IMR-90 (cell line): ENCODE data around the gene NEDD4L. TPM values are rescaled to one million over a fixed set of nuclear protein-coding genes. Genes with fewer than 3 reads are reported as not detected.

Source experiments
- ATAC-seq: fragments of 200-7000 bp; cut with Tn5 transposase; 2 replicates; pipeline ENCODE4 v1.9.1; 2020; ENCODE audit warnings: low read depth, mild to moderate bottlenecking, moderate library complexity
- BruUV-seq: library from RNA; stranded (reverse); fragments of 400-500 nt; replicated peaks from 2 replicates; lab custom pipeline; 2021; lab: Mats Ljungman, UMichigan
- CTCF ChIA-PET: fragments of 300-600 bp; formaldehyde crosslinking; extraction: SDS; loops from one replicate; lab custom pipeline; 2021; ENCODE audit warnings: antibody characterized with exemption; lab: Yijun Ruan, JAX
- POLR2A ChIA-PET: fragments of 300-600 bp; sonication (Branson Sonifier 250); formaldehyde crosslinking; loops from one replicate; lab custom pipeline; 2022; ENCODE audit warnings: antibody characterized with exemption; ENCODE audit not compliant: unreplicated experiment; lab: Charles Lee
- DNase-seq: peaks from one replicate; pipeline ENCODE4 v3.0.0; 2013
- H2AFZ ChIP-seq: replicated peaks from 2 replicates; pipeline ENCODE3; 2013; ENCODE audit warnings: low read length, mild to moderate bottlenecking; ENCODE audit not compliant: poor library complexity
- H2AK5ac ChIP-seq: 2 replicates; pipeline ENCODE4 v1.6.1; 2013; ENCODE audit warnings: low read depth, low read length, inconsistent platforms
- H2AK9ac ChIP-seq: replicated peaks from 2 replicates; pipeline ENCODE3; 2013; ENCODE audit warnings: mild to moderate bottlenecking, low read depth, low read length, moderate library complexity; ENCODE audit not compliant: poor library complexity
- H2BK120ac ChIP-seq: 2 replicates; pipeline ENCODE4 v1.6.1; 2013; ENCODE audit warnings: low read depth, low read length, inconsistent platforms
- H2BK15ac ChIP-seq: 3 replicates; pipeline ENCODE4 v1.6.1; 2013; ENCODE audit warnings: low read depth, low read length, inconsistent platforms
- H2BK20ac ChIP-seq: 2 replicates; pipeline ENCODE4 v1.6.1; 2013; ENCODE audit warnings: low read depth, mild to moderate bottlenecking, inconsistent platforms, low read length, moderate library complexity
- H2BK5ac ChIP-seq: 2 replicates; pipeline ENCODE4 v1.6.1; 2013; ENCODE audit warnings: mild to moderate bottlenecking, low read depth, low read length, inconsistent platforms; ENCODE audit not compliant: poor library complexity, severe bottlenecking
- H3K14ac ChIP-seq: replicated peaks from 2 replicates; pipeline ENCODE4 v1.6.1; 2013; ENCODE audit warnings: low read depth, low read length, inconsistent platforms
- H3K18ac ChIP-seq: 2 replicates; pipeline ENCODE4 v1.6.1; 2013; ENCODE audit warnings: low read depth, low read length, control low read depth
- H3K23ac ChIP-seq: 2 replicates; pipeline ENCODE4 v1.6.1; 2013; ENCODE audit warnings: low read depth, low read length, inconsistent platforms
- H3K27ac ChIP-seq: 2 replicates; pipeline ENCODE4 v1.5.1; 2013; ENCODE audit warnings: mild to moderate bottlenecking, control low read depth, low read length; ENCODE audit not compliant: insufficient read depth
- H3K27me3 ChIP-seq: 2 replicates; pipeline ENCODE4 v1.6.1; 2013; ENCODE audit warnings: low read length; ENCODE audit not compliant: control insufficient read depth, insufficient read depth
- H3K36me3 ChIP-seq: 2 replicates; pipeline ENCODE4 v1.6.1; 2013; ENCODE audit warnings: low read length, mixed read lengths; ENCODE audit not compliant: control insufficient read depth, insufficient read depth
- H3K4ac ChIP-seq: 2 replicates; pipeline ENCODE4 v1.6.1; 2013; ENCODE audit warnings: low read depth, low read length, inconsistent platforms
- H3K4me1 ChIP-seq: 2 replicates; pipeline ENCODE4 v1.6.1; 2013; ENCODE audit warnings: low read length, mixed read lengths; ENCODE audit not compliant: control insufficient read depth, insufficient read depth
- H3K4me2 ChIP-seq: 2 replicates; pipeline ENCODE4 v1.6.1; 2013; ENCODE audit warnings: low read depth, mild to moderate bottlenecking, control low read depth, low read length, moderate library complexity
- H3K4me3 ChIP-seq: 2 replicates; pipeline ENCODE4 v1.5.1; 2013; ENCODE audit warnings: low read depth, mild to moderate bottlenecking, control low read depth, low read length, moderate library complexity; ENCODE audit not compliant: insufficient read depth
- H3K56ac ChIP-seq: 2 replicates; pipeline ENCODE4 v1.6.1; 2013; ENCODE audit warnings: low read length, inconsistent platforms; ENCODE audit not compliant: insufficient read depth; ENCODE audit errors: extremely low read depth
- H3K79me1 ChIP-seq, 2 experiments: 2 replicates each; pipeline ENCODE4 v1.6.1; 2013; ENCODE audit warnings: low read length in 2 of 2, inconsistent platforms in 1 of 2, low read depth in 1 of 2
- H3K9ac ChIP-seq: 2 replicates; pipeline ENCODE4 v1.6.1; 2013; ENCODE audit warnings: low read depth, low read length, control low read depth
- H3K9me1 ChIP-seq: 2 replicates; pipeline ENCODE4 v1.6.1; 2013; ENCODE audit warnings: low read length, inconsistent platforms; ENCODE audit not compliant: insufficient read depth
- H3K9me3 ChIP-seq: 2 replicates; pipeline ENCODE4 v1.6.1; 2013; ENCODE audit warnings: low read length; ENCODE audit not compliant: control insufficient read depth, insufficient read depth
- H4K20me1 ChIP-seq: 2 replicates; pipeline ENCODE4 v1.6.1; 2013; ENCODE audit warnings: low read length, inconsistent platforms; ENCODE audit not compliant: insufficient read depth
- H4K5ac ChIP-seq: 2 replicates; pipeline ENCODE4 v1.6.1; 2013; ENCODE audit warnings: mild to moderate bottlenecking, low read depth, low read length, control low read depth
- H4K8ac ChIP-seq, 2 experiments: 2 replicates each; pipeline ENCODE4 v1.6.1; 2013; ENCODE audit warnings: low read depth in 2 of 2, low read length in 2 of 2, control low read depth in 1 of 2, inconsistent platforms in 1 of 2
- H4K91ac ChIP-seq: 2 replicates; pipeline ENCODE4 v1.6.1; 2013; ENCODE audit warnings: low read depth, low read length, inconsistent platforms; ENCODE audit not compliant: insufficient read depth
- BHLHE40 ChIP-seq: fragments of 150-350 bp; IDR thresholded peaks from 2 replicates; pipeline ENCODE4 v1.6.1; 2016; ENCODE audit warnings: mild to moderate bottlenecking, low read depth, low read length
- CHD1 ChIP-seq: IDR thresholded peaks from 2 replicates; pipeline ENCODE4 v1.6.1; 2012; ENCODE audit warnings: low read depth, low read length, improper control_type of control experiment
- CTCF ChIP-seq: conservative IDR thresholded peaks from 2 replicates; pipeline ENCODE4 v1.5.1; 2012; ENCODE audit warnings: mild to moderate bottlenecking, low read depth, low read length, improper control_type of control experiment
- POLR2A ChIP-seq: IDR thresholded peaks from 2 replicates; pipeline ENCODE4 v1.6.1; 2012; ENCODE audit warnings: mild to moderate bottlenecking, low read depth, low read length
- RCOR1 ChIP-seq: IDR thresholded peaks from 2 replicates; pipeline ENCODE4 v1.6.1; 2012; ENCODE audit warnings: mild to moderate bottlenecking, low read length, improper control_type of control experiment; ENCODE audit not compliant: insufficient replicate concordance
- WGBS, 2 experiments: methylation state at CpG; one replicate each; pipeline versions ENCODE4 v1.1.5 to v1.1.7; 2013; ENCODE audit warnings: missing lambda C conversion rate in 2 of 2; ENCODE audit not compliant: insufficient read length in 1 of 2; ENCODE audit errors: extremely low coverage in 2 of 2; 5-methylcytosine and 5-hydroxymethylcytosine counted together
- dilution Hi-C: fragments of 300-500 bp; cut with HindIII; formaldehyde crosslinking; loops from one replicate; pipeline ENCODE4 v1.14.3; 2018; ENCODE audit warnings: low sequenced_read_pairs; ENCODE audit not compliant: unreplicated experiment
- in situ Hi-C: fragments of 300-500 bp; cut with MboI; formaldehyde crosslinking; loops from 3 replicates; pipeline ENCODE4 v1.14.3; 2019; ENCODE audit warnings: low sequenced_read_pairs, inconsistent platforms, mixed read lengths
- intact Hi-C: fragments of 100-400 bp; cut with micrococcal nuclease; formaldehyde crosslinking; loops from 2 replicates; pipeline ENCODE4 v1.10.0; 2022
- polyA plus RNA-seq, 3 experiments: library from polyadenylated mRNA; depleted of rRNA; stranded (reverse); fragments of >200 nt; gene quantifications; 2 replicates each; pipeline ENCODE4 v1.2.3, GENCODE V29; 2012; ENCODE audit warnings: low replicate concordance in 1 of 3
- total RNA-seq: library from RNA; depleted of rRNA; stranded (reverse); fragments of >200 nt; gene quantifications from 2 replicates; pipeline ENCODE4 v1.2.3, GENCODE V29; 2012

NEDD4L gene
- total and polyA plus RNA-seq, 2 of the 4 experiments (the other 2 are of a cell fraction), result 10.0 to 10.9 TPM

GRCh38 chr18:58118536-58118935 lies 74.5 kb downstream of the NEDD4L start:
- Histone ChIP-seq H3K4me2 (no peak overlapping the region), H3K4ac (no peak overlapping the region), H2BK120ac (no peak overlapping the region), H3K14ac (no peak overlapping the region), H4K20me1 (no peaks in the 10 kb centered on the region), H3K18ac (no peak overlapping the region), H3K9me3 (no peaks in the 10 kb centered on the region), H3K56ac (no peak overlapping the region), H3K27ac (no peak overlapping the region), H3K79me1 (no peaks in the 10 kb centered on the region), H4K5ac (no peak overlapping the region), H2BK20ac (no peak overlapping the region), H2AK5ac (no peak overlapping the region), H3K9me1 (no peaks in the 10 kb centered on the region), H2AFZ (no peak overlapping the region), H4K8ac (no peak overlapping the region), H3K27me3 (no peaks in the 10 kb centered on the region), H3K9ac (no peak overlapping the region), H3K4me1 (peaks cover 8% of the 10 kb centered on the region), H4K91ac (no peak overlapping the region), H2BK5ac (no peak overlapping the region), H2BK15ac (no peak overlapping the region), H3K4me3 (no peak overlapping the region), H3K36me3 (no peaks in the 10 kb centered on the region), H3K23ac (no peak overlapping the region), H2AK9ac (peak overlapping the region; percentile 50)
- intact Hi-C loops, result loop anchor here (1.0 kb wide), 1 partner anchor 75 kb away; no protein-coding TSS in a partner anchor
- in situ Hi-C loops, result loop anchor here (25.0 kb wide), 1 partner anchor 481 kb away; no protein-coding TSS in a partner anchor
- DNase-seq, result no peak
- WGBS, 2 experiments, result no CpG with 5 or more reads among the region's 6 CpGs
- dilution Hi-C loops, result no loop called here
- POLR2A ChIA-PET, result no interaction called here
- no peak for TF ChIP-seq RCOR1
- no peak for TF ChIP-seq POLR2A
- TF ChIP-seq BHLHE40, result no peak
- TF ChIP-seq CHD1, result no peak
- no peak for TF ChIP-seq CTCF
- no peak for ATAC-seq
- CTCF ChIA-PET, result interaction anchor here (1.0 to 2.2 kb wide), 3 partner anchors 10 to 75 kb away, joined by 3 to 12 read pairs (median 4); partner anchors contain the start of gene NEDD4L
- no TSS peak for BruUV-seq
